Caco-2 (cell line): ENCODE data around the gene LUC7L. TPM values are rescaled to one million over a fixed set of nuclear protein-coding genes. Genes with fewer than 3 reads are reported as not detected.
"Not testable (repeated sequence)": the region's sequence is repeated elsewhere in the genome, so short reads cannot be mapped to it uniquely, and the experiment has no call there.

ENCODE experiments used
- BruUV-seq: library from RNA; stranded (reverse); fragments of 400-500 nt; replicated peaks from 2 replicates; lab custom pipeline; 2021; lab: Mats Ljungman, UMichigan
- CTCF ChIA-PET: fragments of 300-600 bp; sonication (Branson Sonifier 250); formaldehyde crosslinking; loops from one replicate; lab custom pipeline; 2022; ENCODE audit warnings: antibody characterized with exemption; lab: Charles Lee
- POLR2A ChIA-PET: fragments of 300-600 bp; sonication (Branson Sonifier 250); formaldehyde crosslinking; loops from one replicate; lab custom pipeline; 2022; ENCODE audit warnings: antibody characterized with exemption; lab: Charles Lee
- DNase-seq, 2 experiments: peaks; one replicate each; pipeline versions ENCODE4 v3.0.0 to v3.0.0-alpha.2; 2020 to 2022
- H3K27me3 ChIP-seq: replicated peaks from 2 replicates; pipeline ENCODE4 v1.6.0; 2011; ENCODE audit warnings: low read length; ENCODE audit not compliant: control insufficient read depth, insufficient read depth
- H3K36me3 ChIP-seq: 2 replicates; pipeline ENCODE4 v1.5.1; 2011; ENCODE audit warnings: low read length; ENCODE audit not compliant: control insufficient read depth, insufficient read depth
- H3K4me1 ChIP-seq: fragments of 250-450 bp; sonication (Bioruptor Pico); 2 replicates; pipeline ENCODE4 v1.5.1; 2020; ENCODE audit warnings: mild to moderate bottlenecking
- H3K4me3 ChIP-seq: 2 replicates; pipeline ENCODE4 v1.5.1; 2011; ENCODE audit warnings: low read depth, mild to moderate bottlenecking, control low read depth, low read length
- H3K9me3 ChIP-seq: fragments of 250-450 bp; sonication (Bioruptor Pico); 2 replicates; pipeline ENCODE4 v1.5.1; 2020; ENCODE audit warnings: mild to moderate bottlenecking, moderate library complexity
- H3K27ac Mint-ChIP-seq: one replicate; pipeline ENCODE4 v1.8.0; 2022; ENCODE audit warnings: mixed read lengths; ENCODE audit not compliant: unreplicated experiment
- H3K27me3 Mint-ChIP-seq: one replicate; pipeline ENCODE4 v1.8.0; 2022; ENCODE audit warnings: mixed read lengths; ENCODE audit not compliant: insufficient read depth, unreplicated experiment
- H3K36me3 Mint-ChIP-seq: one replicate; pipeline ENCODE4 v1.8.0; 2022; ENCODE audit warnings: mild to moderate bottlenecking, mixed read lengths; ENCODE audit not compliant: insufficient read depth, unreplicated experiment
- H3K4me1 Mint-ChIP-seq: one replicate; pipeline ENCODE4 v1.8.0; 2022; ENCODE audit warnings: low read depth, mixed read lengths; ENCODE audit not compliant: unreplicated experiment
- H3K4me3 Mint-ChIP-seq: one replicate; pipeline ENCODE4 v1.8.0; 2022; ENCODE audit warnings: mild to moderate bottlenecking, moderate library complexity, mixed read lengths; ENCODE audit not compliant: unreplicated experiment
- H3K9me3 Mint-ChIP-seq: one replicate; pipeline ENCODE4 v1.8.0; 2022; ENCODE audit warnings: mixed read lengths; ENCODE audit not compliant: unreplicated experiment
- CTCF ChIP-seq, 2 experiments: fragments of 200-600 bp in 1 of 2; IDR thresholded peaks; 1 replicate in 1 of 2; 2 replicates in 1 of 2; pipeline versions ENCODE4 v1.5.1 to v1.8.0; 2011 to 2022; ENCODE audit warnings: antibody characterized with exemption in 1 of 2, control low read depth in 1 of 2, inconsistent platforms in 1 of 2, low read depth in 1 of 2, low read length in 1 of 2, mild to moderate bottlenecking in 1 of 2, moderate library complexity in 1 of 2; ENCODE audit not compliant: insufficient read depth in 1 of 2, severe bottlenecking in 1 of 2, unreplicated experiment in 1 of 2
- intact Hi-C: fragments of 100-400 bp; cut with micrococcal nuclease; formaldehyde crosslinking; loops from one replicate; pipeline ENCODE4 v1.10.0; 2022; ENCODE audit not compliant: unreplicated experiment
- total RNA-seq: library from RNA; stranded (reverse); gene quantifications from 2 replicates; pipeline ENCODE4 v1.2.3, GENCODE V29; 2022

LUC7L gene
- total RNA-seq, 1 experiment from 2014 or later = 80.7 TPM

GRCh38 chr16:159136-159849 is 70.0 kb downstream of the LUC7L start:
- no peaks in the 10 kb centered on the region; the same call in 1 of the 2 replicates for H3K27me3 ChIP-seq
- Mint-ChIP-seq H3K27me3 (peaks cover 10% of the 10 kb centered on the region), H3K4me3 (no peak overlapping the region), H3K27ac (no peak overlapping the region), H3K4me1 (peaks cover 16% of the 10 kb centered on the region), H3K9me3 (no peaks in the 10 kb centered on the region), H3K36me3 (peaks cover 10% of the 10 kb centered on the region)
- ChIA-PET CTCF (no interaction called here), POLR2A (no interaction called here)
- H3K36me3 ChIP-seq = no peaks in the 10 kb centered on the region
- no peak for DNase-seq
- intact Hi-C loops = no loop called here
- TF ChIP-seq CTCF (IDR thresholded peaks at IDR 0.05; ENCODE audit: insufficient read depth in 1 of 2, low read depth in 1 of 2, low read length in 1 of 2, severe bottlenecking in 1 of 2, unreplicated experiment in 1 of 2) = no peak
- H3K4me3 ChIP-seq = no peak overlapping the region
- BruUV-seq = no TSS peak
- H3K9me3 ChIP-seq = no peaks in the 10 kb centered on the region
- H3K4me1 ChIP-seq = no peaks in the 10 kb centered on the region

GRCh38 chr16:155031-155398 is 74.2 kb downstream of the LUC7L start:
- POLR2A ChIA-PET = no interaction called here
- Histone ChIP-seq H3K4me1 (no peaks in the 10 kb centered on the region), H3K9me3 (no peaks in the 10 kb centered on the region), H3K36me3 (no peaks in the 10 kb centered on the region), H3K4me3 (peak overlapping the region; percentile 38), H3K27me3 (no peaks in the 10 kb centered on the region; the same call in 1 of the 2 replicates)
- H3K27me3 Mint-ChIP-seq = peaks cover 10% of the 10 kb centered on the region
- no peak for DNase-seq
- H3K36me3 Mint-ChIP-seq = peaks cover 12% of the 10 kb centered on the region
- no peaks in the 10 kb centered on the region for H3K9me3 Mint-ChIP-seq
- BruUV-seq = no TSS peak
- intact Hi-C loops = no loop called here
- H3K4me3 Mint-ChIP-seq = peak overlapping the region; percentile 79
- no peak overlapping the region for H3K27ac Mint-ChIP-seq
- peaks cover 16% of the 10 kb centered on the region for H3K4me1 Mint-ChIP-seq
- TF ChIP-seq CTCF (IDR thresholded peaks at IDR 0.05; ENCODE audit: insufficient read depth in 1 of 2, low read depth in 1 of 2, low read length in 1 of 2, severe bottlenecking in 1 of 2, unreplicated experiment in 1 of 2) = no peak
- CTCF ChIA-PET = no interaction called here

- Mint-ChIP-seq H3K4me3 (peak overlapping the region; percentile 79), H3K36me3 (peaks cover 12% of the 10 kb centered on the region), H3K9me3 (no peaks in the 10 kb centered on the region), H3K27ac (no peak overlapping the region), H3K4me1 (peaks cover 13% of the 10 kb centered on the region), H3K27me3 (peaks cover 7% of the 10 kb centered on the region)
- H3K36me3 ChIP-seq = no peaks in the 10 kb centered on the region
- intact Hi-C loops = no loop called here
- DNase-seq = peak; percentile 53 to 57
- H3K9me3 ChIP-seq = no peaks in the 10 kb centered on the region
- no peaks in the 10 kb centered on the region; the same call in 1 of the 2 replicates for H3K27me3 ChIP-seq
- BruUV-seq = no TSS peak
- ChIA-PET POLR2A (no interaction called here), CTCF (no interaction called here)
- TF ChIP-seq CTCF (IDR thresholded peaks at IDR 0.05; ENCODE audit: insufficient read depth in 1 of 2, low read depth in 1 of 2, low read length in 1 of 2, severe bottlenecking in 1 of 2, unreplicated experiment in 1 of 2) = no peak
- H3K4me1 ChIP-seq = no peaks in the 10 kb centered on the region
- H3K4me3 ChIP-seq = peak overlapping the region; percentile 38
Measured at GRCh38 chr16:154217-155030, 74.8 kb downstream of the LUC7L start.

- H3K27ac Mint-ChIP-seq, H3K27me3 ChIP-seq, H3K9me3 ChIP-seq, H3K9me3 Mint-ChIP-seq, H3K27me3 Mint-ChIP-seq, H3K4me3 ChIP-seq, POLR2A ChIA-PET, H3K36me3 ChIP-seq, DNase-seq, BruUV-seq, CTCF ChIA-PET, H3K4me1 ChIP-seq, intact Hi-C loops, H3K4me1 Mint-ChIP-seq: not testable (repeated sequence)
- Mint-ChIP-seq H3K4me3 (peak overlapping the region; percentile 79), H3K36me3 (peaks cover 12% of the 10 kb centered on the region)
Measured at GRCh38 chr16:153550-154216, 75.6 kb downstream of the LUC7L start.
